GM18867 (cell line): ENCODE measurements around the gene SH3RF3.
"Not testable (repeated sequence)": the region's sequence is repeated elsewhere in the genome, so short reads cannot be mapped to it uniquely, and the experiment has no call there.

Experiments used
- ATAC-seq: cut with Tn5 transposase; IDR thresholded peaks from one replicate; pipeline ENCODE4 v1.9.1; 2021; ENCODE audit warnings: mild to moderate bottlenecking, moderate library complexity; ENCODE audit not compliant: unreplicated experiment

SH3RF3 gene

GRCh38 chr2:109117780-109118179, 11.2 kb upstream of the SH3RF3 start:
- no peak for ATAC-seq

DNA sequence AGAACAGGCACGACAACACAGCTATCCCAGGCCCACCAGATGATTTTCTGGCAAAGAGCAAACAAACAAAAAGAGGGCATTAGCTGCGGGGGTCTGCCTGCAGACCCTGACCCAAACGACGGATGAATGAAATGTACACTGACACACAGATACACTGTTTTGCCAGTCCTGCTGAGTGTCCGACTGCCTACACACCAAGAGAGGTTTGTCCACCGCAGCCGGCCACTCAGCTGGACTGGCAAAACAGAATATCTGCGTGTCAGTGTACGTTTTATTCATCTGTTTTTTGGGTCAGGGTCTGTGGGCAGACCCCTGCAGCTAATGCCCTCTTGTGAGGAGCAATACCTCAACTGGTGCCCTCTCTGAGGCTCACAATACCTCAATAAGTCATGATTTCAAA, 10.7 kb upstream of the SH3RF3 start:
- ATAC-seq: no peak

- no peak for ATAC-seq
Observed at GRCh38 chr2:109120166-109120565, 8.8 kb upstream of the SH3RF3 start.

DNA sequence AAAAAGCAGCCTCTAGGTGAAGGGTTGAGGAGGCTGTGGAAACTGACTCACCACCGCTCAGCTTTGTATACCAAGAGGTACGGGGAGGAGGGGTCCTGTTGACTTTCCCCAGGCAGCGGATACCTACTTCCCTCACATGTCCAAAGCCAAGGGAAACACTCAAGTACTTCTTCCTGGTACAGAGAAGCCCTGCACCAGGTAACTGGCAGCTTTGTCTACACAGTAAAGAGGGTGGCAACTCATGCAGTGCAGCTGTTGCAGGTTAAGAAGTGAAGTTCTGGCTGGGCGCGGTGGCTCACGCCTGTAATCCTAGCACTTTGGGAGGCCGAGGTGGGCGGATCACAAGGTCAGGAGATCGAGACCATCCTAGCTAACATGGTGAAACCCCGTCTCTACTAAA, 8.3 kb upstream of the SH3RF3 start:
- ATAC-seq: not testable (repeated sequence)

DNA sequence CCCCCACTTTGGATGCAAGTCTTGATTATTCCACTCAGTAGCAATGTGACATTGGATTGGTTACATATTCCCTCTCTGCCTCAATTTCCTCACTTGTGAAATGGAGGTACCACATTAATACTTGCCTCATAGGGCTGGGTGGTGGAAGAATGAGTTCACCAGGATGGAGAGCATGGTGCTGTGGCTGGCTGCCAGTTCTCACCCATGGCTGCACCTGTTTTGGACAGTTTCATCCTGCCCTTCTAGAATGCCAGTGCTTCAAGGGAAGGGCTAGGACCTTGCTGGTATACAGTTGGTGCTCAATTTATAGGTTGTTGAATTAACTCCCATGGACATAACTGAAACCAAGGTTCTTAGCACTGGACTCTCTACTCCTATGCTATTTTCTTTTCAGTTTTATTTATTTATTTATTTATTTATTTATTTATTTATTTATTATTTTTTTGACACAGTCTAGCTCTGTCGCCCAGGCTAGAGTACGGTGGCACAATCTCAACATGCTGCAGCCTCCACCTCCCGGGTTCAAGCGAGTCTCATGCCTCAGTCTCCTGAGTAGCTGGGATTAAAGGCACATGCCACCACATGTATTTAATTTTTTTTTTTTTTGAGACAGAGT, 5.3 kb upstream of the SH3RF3 start:
- no peak for ATAC-seq

DNA sequence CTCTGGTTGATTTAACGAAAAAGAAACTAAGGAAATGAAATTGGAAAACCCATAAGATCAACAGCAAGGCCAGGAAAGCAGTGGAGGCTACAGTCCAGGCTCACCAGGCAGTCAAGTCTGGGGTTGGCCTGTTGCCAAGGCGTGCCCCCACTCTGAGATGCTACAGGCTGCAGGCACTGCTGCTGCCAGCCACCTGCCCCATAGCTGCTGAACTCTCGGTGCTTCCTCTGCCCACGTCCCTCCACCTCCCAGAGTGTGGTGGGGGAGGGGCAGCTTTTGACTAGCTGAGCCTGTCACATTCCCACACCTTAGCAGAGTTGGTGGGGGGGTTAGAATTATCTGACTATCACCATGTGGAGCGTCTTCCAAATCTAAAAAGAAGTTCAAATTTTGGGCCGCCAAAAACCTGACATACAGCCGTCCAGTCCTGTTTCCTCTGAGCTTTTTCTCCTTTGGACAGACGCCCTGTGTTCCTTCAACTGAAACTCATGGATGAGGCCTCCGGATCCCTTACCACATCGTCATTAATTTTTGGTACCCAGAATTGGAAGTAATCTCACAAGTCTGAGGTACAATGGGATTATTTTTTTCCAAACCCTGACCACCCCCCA, 3.9 kb upstream of the SH3RF3 start:
- ATAC-seq: no peak

DNA sequence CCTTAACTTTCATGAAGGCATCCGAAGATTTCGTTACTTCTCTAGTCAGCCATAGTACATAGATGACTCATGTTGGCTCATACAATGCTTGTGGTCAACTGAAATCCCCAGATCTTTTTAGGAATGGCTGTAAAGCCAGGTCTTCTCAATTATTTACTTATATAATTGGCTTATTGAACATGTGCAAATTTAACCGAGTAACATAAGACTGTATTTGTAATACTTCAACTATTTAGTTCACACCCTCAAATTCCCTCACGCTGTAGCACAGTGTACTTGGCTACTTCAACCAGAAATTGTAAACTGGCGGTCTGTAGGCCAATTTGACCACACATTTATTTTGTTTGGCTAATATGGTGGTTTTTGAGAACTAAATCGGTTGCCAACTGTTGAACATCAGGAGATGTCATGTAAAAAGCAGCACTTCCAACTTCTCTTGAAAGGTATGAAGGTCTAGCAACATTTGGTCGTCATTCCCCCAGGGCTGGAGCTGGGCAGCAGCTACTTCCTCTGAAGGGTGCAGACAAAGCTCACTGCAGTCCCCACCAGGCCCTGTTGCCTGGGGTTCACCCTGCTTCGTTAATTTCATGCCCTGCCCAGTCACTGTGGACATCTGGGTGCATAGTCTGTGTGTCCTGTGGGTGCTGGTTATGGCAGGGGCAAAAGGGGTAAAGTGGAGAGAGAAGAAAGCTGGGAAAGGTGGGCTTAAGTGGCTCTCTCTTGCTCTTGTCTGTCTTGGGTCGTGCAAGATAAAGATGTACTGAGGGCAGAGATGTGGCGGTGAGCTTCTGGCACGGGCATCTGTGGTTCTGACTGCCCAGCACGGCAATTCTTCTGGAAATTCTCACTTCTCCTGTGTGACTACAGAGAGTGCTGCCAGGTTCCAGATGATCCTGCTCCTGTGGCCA, 3.2 kb upstream of the SH3RF3 start:
- no peak for ATAC-seq

GRCh38 chr2:109126501-109126860, 2.5 kb upstream of the SH3RF3 start:
- ATAC-seq: no peak

DNA sequence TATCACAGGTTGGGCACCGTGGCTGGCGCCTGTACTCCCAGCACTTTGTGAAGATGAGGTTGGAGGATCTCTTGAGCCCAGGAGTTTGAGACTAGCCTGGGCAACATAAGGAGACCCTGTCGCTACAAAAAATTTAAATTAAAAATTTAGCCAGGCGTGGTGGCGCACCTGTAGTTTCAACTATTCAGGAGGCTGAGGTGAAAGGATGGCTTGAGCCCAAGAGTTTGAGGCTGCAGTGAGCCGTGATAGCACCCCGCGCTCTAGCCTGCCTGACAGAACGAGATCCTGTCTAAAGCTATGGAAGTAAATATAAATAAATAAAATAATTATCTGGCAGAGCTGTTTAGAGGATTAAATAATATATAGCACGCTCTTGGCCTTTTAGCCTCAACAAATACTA, 1.4 kb upstream of the SH3RF3 start:
- ATAC-seq: no peak

- ATAC-seq: no peak
Observed at GRCh38 chr2:109128048-109128615, 873 bp upstream of the SH3RF3 start.

DNA sequence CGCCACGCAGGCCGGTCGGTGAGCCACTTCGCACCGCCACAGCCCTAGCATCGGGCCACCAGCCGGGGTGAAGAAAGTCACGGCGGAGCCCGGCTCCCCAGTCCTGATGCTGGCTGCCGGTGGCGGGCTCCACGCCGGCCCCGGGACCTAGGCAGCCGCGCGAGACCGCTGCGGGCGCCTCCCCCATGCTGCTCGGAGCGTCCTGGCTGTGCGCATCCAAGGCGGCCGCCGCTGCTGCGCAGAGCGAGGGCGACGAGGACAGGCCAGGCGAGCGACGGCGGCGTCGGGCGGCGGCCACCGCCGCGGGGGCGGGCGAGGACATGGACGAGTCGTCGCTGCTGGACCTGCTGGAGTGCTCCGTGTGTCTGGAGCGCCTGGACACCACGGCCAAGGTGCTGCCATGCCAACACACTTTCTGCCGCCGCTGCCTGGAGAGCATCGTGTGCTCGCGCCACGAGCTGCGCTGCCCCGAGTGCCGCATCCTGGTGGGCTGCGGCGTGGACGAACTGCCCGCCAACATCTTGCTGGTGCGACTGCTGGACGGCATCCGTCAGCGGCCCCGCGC, 433 bp downstream of the SH3RF3 start:
- ATAC-seq: no peak

DNA sequence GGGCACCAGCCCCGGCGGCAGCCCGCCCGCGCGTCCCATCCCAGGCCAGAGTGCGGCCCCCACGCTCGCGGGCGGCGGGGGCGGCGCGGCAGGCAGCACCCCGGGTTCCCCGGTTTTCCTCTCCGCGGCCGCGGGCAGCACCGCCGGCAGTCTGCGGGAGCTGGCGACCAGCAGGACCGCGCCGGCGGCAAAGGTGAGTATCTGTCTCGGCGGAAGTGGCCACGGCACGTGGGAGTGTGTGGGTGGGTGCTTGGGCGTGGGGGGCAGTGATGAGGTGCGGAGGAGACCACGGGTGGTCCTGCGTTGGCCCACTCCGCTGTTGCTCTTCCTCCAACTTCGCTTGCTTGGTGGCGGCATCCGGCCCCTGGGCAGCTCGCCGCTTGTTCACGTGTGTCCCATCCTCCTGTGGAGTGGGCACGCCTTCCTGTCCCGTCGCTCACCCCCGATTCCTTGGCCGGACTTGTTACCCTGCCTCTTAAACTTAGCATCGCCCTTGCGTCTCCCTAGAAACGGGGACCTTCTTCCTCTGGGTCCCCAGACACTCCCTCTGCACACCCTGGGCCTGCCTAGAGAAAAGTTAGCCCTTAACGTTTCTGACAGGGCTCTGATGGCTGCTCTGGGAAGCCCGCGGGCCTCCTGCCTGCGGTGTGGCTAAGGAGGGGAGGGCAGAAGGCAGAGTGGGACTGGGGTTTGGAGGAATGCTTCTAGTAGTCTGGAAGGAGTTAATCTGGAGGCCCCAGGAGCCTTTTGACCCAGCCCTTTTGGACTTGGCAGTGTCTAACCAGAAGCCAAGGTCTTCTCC, 1.1 kb downstream of the SH3RF3 start:
- no peak for ATAC-seq

GRCh38 chr2:109130723-109130995, 1.7 kb downstream of the SH3RF3 start:
- ATAC-seq: no peak

DNA sequence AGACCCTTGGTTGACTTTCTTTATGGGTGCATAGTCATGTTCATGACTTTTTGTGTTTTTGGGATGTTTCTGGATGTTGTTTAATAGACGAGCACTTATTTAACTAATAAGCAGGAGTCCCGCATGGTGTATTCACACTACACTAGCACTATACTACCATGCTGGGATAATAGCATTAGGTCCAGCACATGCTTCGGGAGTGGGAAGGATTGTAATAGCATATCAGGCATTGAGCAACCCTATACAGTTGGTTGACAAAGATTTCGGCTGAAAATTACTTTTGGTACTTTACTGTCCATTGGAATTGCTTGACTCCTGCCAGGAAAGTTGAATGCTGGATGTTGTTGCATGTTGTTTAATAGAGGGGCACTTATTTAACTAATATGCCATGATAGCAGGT, 2.8 kb downstream of the SH3RF3 start:
- no peak for ATAC-seq

DNA sequence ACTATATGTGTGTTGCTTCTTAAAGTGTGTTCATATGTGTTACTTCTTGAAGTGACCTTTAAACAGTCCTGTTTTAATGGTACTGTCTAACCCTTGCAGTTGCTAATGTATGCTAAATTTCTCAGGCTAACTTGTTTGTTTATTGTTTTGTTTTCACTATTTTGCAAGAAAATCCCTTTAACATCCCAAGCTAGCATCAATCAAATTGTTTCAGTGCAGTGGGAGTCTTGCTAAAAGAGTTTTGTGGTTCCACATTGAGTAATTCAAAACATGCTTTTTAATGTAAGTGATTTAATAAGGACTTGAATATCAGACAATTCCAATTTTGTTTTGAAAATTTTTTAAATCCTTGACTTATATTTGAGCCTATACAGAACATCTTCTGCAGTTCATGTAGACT, 3.6 kb downstream of the SH3RF3 start:
- ATAC-seq: no peak

GRCh38 chr2:109133746-109134145, 4.7 kb downstream of the SH3RF3 start:
- ATAC-seq: no peak

DNA sequence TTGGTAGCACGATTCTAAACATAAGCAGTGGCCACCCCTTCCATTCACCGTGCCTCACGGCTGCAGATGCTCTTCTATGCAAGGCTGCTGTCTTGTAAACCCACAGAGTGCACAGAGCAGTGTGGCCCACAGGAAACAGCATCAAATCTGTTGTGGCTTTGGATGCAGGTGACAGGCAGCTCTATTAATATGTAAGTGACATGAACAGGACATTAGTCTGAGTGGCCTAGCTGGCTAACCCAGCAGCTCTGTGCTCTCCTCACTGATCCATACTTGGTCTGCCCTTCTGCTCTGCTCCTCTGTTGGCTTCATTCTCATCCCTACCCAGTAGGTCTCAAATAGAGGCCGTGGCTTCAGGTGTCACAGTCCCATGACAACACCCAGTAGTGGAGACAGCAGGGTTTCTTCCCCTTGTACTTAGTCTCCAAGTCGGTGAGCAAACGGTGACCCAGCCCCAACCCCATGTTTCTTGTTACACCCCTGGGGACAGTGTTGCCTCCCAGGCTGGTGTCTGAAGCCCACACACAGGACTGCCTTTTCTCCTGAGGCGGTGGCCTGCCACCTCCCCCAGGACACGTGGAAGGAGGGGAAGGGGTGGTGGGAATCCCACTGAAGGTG, 5.8 kb downstream of the SH3RF3 start:
- no peak for ATAC-seq

- no peak for ATAC-seq
Observed at GRCh38 chr2:109135359-109136197, 6.6 kb downstream of the SH3RF3 start.

- ATAC-seq: no peak
Observed at GRCh38 chr2:109136542-109136941, 7.5 kb downstream of the SH3RF3 start.

- ATAC-seq: no peak
Observed at GRCh38 chr2:109137616-109138015, 8.6 kb downstream of the SH3RF3 start.
